CD4-positive, alpha-beta T cell treated with Interleukin-4 for 1 hour (primary cell): ENCODE measurements around the gene CDCA3.

ENCODE experiments used
- DNase-seq, 2 donors: peaks; one replicate each; pipeline ENCODE4 v3.0.0-alpha.2; 2020 to 2022

Gene CDCA3

DNA sequence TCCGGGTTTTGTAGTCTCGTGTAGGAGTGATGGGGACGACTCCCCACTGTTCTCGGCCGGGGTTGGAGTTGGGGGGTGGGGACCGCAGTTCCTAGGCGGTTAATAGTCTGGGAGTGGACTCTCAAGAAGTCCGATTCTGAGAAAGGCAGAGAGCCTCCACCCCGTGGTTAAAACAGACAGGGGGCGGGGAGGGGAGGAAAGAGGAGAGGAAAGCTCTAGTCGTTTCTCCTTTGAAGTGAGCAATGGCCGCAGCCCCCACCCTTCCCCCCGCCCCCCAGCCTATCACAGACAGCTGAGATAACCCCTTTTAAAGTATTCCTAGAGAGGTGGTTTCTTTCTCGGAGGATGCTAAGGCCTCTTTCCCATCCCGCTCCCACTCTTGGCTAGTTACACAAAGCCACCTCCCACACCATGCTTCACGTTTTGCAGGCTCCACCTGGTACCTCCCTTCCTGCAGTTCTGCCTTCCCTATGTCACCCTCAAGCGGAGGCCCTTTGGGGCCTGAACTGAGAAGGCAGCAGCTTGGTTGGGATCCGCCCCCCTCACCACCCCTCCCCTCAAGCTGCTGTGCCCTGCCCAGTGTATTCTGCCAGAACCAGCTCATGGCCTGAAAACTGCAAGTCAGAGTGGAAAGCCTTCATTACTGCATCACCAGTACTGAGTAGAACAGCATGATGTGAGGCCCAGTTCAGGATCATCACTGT is 1.7 kb upstream of the CDCA3 start:
- peak; percentile 47 to 70 for DNase-seq

- peak; percentile 99 for DNase-seq
Observed at GRCh38 chr12:6851921-6852650, 1.0 kb upstream of the CDCA3 start, which contains the start of gene USP5. Gene USP5 (plus strand): TSS chr12:6852150. CDS start chr12:6852180, 30 bp downstream.

- DNase-seq: no peak
Observed at GRCh38 chr12:6850796-6851152, 312 bp downstream of the CDCA3 start.

- DNase-seq: no peak
Observed at GRCh38 chr12:6849976-6850560, 1.0 kb downstream of the CDCA3 start.

- no peak for DNase-seq
Observed at GRCh38 chr12:6849427-6849826, 1.7 kb downstream of the CDCA3 start.

DNA sequence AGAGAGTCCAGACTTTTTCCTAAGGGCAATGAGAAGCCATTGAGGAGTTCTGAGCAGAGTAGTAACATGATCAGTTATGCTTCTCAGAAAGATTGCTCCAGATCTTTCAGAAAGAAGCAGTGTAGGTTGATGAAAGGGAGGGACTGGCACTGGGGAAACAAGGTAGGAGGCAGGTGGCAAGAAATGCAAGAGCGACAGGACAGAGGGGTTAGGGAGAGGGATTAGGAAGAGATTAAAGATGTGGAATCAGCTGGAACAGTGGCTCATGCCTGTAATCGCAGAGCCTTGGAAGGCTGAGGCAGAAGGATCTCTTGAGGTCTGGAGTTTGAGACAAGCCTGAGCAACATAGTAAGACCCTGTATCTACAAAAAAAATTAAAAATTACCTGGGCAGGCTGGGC is 3.4 kb downstream of the CDCA3 start:
- DNase-seq: no peak

GRCh38 chr12:6846316-6846869 is 4.7 kb downstream of the CDCA3 start:
- DNase-seq: no peak

- DNase-seq: no peak
Observed at GRCh38 chr12:6845395-6845794, 5.7 kb downstream of the CDCA3 start.

DNA sequence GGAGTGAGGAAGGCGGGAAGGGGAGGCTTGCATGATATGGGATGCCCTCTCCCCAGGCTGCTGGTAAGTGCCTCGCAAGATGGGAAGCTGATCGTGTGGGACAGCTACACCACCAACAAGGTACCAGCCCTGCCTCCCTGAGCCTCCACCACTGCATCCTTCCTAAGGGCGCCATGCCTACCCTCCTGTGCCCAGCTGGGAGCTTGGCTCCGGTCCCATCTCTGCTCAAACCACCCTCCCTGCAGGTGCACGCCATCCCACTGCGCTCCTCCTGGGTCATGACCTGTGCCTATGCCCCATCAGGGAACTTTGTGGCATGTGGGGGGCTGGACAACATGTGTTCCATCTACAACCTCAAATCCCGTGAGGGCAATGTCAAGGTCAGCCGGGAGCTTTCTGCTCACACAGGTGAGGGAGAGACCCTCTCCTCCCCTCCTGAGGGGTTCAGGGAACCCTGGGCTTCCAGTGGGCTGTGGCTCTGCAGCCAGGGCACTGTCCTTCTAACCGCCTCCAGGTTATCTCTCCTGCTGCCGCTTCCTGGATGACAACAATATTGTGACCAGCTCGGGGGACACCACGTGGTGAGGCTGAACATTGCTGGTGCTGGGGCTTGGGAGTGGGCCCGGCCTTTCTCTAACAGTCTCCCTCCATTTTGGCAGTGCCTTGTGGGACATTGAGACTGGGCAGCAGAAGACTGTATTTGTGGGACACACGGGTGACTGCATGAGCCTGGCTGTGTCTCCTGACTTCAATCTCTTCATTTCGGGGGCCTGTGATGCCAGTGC is 7.8 kb downstream of the CDCA3 start:
- no peak for DNase-seq

GRCh38 chr12:6842075-6842474 is 9.0 kb downstream of the CDCA3 start:
- no peak for DNase-seq

DNA sequence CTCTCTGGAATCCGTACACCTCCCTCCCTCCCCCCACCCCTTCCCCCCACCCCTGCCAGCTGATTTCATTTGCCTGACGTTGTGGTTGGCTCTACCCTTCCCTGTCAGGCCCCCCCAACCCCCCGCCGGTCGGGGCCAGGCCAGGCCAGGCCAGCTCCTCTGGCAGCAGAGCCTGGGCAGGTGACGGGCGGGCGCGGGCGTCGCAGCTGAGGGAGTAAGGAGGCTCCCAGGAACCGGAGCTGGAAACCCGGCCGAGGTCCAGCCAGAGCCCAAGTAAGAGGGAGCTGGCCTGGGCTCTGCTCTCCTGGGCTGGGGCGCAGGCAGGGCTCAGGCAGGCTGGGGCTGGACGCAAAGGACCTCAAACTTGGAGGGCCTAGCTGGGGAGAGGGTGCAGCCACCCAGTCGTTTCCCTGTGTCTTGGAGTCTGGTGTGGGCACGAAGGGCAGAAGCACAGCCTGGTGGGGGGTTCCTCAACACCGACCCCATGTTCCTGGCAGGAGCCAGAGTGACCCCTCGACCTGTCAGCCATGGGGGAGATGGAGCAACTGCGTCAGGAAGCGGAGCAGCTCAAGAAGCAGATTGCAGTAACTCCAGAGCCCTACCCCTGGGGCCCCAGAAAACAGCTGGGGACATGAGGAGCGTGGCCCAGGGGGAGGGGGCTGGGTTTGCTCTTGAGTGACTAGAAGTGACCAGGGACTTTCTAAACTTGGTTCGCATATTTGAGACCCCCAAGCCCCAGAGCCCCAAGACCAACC is 10.1 kb downstream of the CDCA3 start, which contains the start of gene GNB3:
Gene GNB3 (plus strand): TSS at position 165 of the 755 bp plus-strand sequence. CDS start 363 bp downstream, at position 528.
- no peak for DNase-seq

- DNase-seq: no peak
Observed at GRCh38 chr12:6840330-6840729, 10.8 kb downstream of the CDCA3 start.

DNA sequence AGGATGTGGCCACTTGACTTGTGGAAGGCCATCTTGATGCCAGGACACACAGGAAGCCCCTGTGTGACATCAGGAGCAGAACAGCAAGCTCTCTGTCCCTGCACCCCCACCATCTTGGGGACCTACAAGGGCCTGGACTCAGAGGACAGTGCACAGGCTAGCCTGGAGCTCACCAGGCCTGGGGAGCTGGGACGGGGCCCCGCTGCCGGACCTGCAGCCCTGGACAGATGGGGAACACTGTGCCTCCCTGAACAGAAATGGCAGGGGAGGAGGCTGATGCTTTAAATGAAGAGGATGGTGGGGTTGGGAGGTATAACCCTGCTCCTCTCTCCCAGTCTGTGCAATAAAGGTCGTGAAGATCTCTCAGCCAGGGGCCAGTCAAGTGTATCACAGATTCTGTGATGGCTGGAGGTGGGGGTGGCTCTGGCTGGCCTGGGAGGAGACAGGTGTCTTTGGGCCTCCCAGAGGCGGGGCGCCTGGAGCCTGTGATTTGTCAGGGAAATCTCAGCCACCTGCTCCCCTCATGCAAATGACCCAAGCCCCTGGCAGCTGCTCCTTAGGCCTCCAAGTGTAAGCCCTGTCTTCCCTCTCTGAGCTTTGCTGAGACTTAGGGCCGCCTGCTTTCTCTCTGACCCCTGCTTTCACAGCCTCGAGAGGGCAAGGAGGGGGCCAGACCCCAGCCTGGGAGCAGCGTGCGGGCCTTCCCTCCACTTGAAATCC is 11.4 kb downstream of the CDCA3 start:
- peak in 1 of 2 donors; percentile 17 for DNase-seq

- DNase-seq: no peak
Observed at GRCh38 chr12:6838854-6839253, 12.2 kb downstream of the CDCA3 start.

DNA sequence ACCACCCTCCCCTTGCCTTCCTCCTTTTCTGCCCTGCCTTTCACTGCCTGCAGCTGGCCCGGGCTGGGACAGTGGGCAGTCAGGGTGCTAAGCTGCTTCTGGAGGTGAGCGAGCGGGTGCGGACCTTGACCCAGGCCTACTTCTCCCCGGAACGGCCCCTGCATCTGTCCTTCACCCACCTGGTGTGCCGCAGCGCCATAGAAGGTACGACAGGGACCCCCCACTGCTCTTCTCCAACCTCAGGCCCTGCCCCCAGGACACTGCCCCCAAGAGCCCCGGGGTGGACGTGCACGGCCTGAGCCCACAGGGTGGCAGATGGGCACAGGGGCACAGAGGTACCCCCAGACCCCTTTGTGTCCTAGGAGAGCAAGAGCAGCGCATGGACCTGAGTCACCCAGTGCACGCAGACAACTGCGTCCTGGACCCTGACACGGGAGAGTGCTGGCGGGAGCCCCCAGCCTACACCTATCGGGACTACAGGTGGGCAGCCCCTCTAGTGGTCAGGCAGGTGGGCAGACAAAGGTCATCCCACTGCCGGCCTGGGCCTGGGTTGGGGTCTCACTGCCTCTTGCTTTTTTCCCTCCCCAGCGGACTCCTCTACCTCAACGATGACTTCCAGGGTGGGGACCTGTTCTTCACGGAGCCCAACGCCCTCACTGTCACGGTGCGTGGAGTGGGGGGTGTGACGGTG is 13.6 kb downstream of the CDCA3 start:
- DNase-seq: no peak

- DNase-seq: no peak
Observed at GRCh38 chr12:6836851-6837250, 14.2 kb downstream of the CDCA3 start.

DNA sequence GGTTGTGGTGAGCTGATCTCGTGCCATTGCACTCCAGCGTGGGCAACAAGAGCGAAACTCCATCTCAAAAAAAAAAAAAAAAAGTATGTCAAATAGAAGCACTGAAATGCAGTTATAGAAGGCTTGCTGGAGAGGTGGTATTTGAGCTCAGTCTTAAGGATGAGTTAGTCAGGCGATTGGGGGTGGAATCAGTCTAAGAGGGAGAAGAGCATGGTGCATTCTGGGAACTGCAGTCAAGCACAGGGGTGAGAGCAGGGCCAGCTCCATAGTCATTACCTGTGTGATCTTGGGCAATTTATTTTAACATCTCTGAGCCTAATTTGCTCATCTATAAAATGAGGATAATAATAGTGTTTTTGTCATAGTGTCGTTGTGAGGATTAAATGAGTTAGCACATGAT is 16.2 kb downstream of the CDCA3 start:
- no peak for DNase-seq

GRCh38 chr12:6834254-6834653 is 16.8 kb downstream of the CDCA3 start:
- DNase-seq: no peak

DNA sequence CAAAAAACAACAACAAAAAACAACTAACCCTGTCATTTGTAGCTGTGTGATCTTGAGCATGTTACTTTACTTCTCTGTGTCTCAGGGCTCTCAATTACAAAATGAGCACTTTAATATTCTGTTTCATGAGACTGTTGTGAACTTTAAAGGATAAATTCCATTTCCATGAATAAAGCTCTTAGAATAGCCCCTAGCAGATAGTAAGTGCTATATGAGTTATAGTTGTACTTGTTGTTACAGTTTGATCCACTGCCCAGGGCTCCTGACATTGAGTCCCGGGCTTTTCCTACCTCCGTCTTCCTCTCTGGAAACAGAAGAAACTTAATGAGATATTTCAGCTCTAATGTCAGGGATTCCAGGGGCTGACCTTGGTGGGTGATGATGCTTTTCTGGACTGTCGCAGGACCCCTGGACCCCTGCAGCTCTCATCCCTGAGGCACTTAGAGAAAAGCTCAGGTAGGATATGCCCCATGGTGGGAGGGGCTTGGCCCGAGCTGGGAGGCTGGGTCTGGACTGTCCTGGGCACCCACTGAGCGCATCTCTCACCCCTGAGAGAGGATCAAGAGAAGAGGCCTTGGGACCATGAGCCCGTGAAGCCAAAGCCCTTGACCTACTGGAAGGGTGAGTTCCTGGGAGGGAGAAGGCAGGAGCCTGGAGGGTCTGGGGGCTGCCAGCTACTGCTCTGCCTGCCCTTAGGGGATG is 17.7 kb downstream of the CDCA3 start:
- DNase-seq: no peak

DNA sequence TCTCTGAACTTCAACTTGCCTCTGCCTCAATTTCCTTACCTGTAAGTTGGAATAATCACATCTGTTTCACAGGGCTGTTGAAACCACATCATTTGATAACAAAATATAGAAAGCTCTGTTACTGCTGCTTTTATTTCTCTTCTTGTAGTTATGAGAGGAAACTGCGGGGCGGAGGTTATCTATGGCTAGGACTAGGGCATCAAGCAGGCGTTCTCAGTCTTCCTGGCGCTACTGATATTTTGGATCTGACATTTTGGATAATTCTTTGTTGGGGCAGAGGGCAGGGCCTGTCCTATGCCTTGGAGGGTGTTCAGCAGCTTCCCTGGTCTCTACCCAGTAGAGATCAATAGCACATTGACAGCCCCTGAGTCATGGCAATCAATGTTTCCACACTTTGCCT is 19.0 kb downstream of the CDCA3 start:
- no peak for DNase-seq
